Measurements from ENCODE around the gene DSTN.

The DSTN gene

GRCh38 chr20:17620371-17621228, 50.7 kb downstream of the DSTN start:
- Histone ChIP-seq H3K4me3 (ENCODE audit: low read depth in 1 of 2, low read length in 1 of 2) (no peak overlapping the region), H3K27me3 (no peaks in the 10 kb centered on the region), H3K36me3 (peaks cover 94% of the 10 kb centered on the region)

GRCh38 chr20:17621229-17621968, 51.5 kb downstream of the DSTN start:
- Histone ChIP-seq H3K27me3 (no peaks in the 10 kb centered on the region), H3K9me3 (no peaks in the 10 kb centered on the region), H3K4me1 (ENCODE audit: control insufficient read depth in 1 of 2, insufficient read depth in 1 of 2, low read depth in 1 of 2, low read length in 1 of 2) (peaks cover 8 to 9% of the 10 kb centered on the region in 2 experiments), H3K4me3 (ENCODE audit: low read depth in 1 of 2, low read length in 1 of 2) (no peak overlapping the region), H3K27ac (no peak overlapping the region), H3K36me3 (peaks cover 100% of the 10 kb centered on the region)
- TF ChIP-seq CTCF (IDR thresholded peaks at IDR 0.05), result no peak

More at GRCh38 chr20:17620371-17621228, 50.7 kb downstream of the DSTN start:
- peaks cover 16 to 17% of the 10 kb centered on the region in 2 experiments for H3K4me1 ChIP-seq (ENCODE audit: control insufficient read depth in 1 of 2, insufficient read depth in 1 of 2, low read depth in 1 of 2, low read length in 1 of 2)
- H3K27ac ChIP-seq, result no peak overlapping the region
- H3K9me3 ChIP-seq, result no peaks in the 10 kb centered on the region
- TF ChIP-seq CTCF (IDR thresholded peaks at IDR 0.05), result no peak

- H3K27ac ChIP-seq, result no peak overlapping the region
- no peaks in the 10 kb centered on the region for H3K9me3 ChIP-seq
- TF ChIP-seq CTCF (IDR thresholded peaks at IDR 0.05), result no peak
- H3K27me3 ChIP-seq, result no peaks in the 10 kb centered on the region
- no peak overlapping the region for H3K4me3 ChIP-seq (ENCODE audit: low read depth in 1 of 2, low read length in 1 of 2)
- H3K4me1 ChIP-seq (ENCODE audit: control insufficient read depth in 1 of 2, insufficient read depth in 1 of 2, low read depth in 1 of 2, low read length in 1 of 2), result peaks cover 5 to 6% of the 10 kb centered on the region in 2 experiments
- peaks cover 100% of the 10 kb centered on the region for H3K36me3 ChIP-seq
Observed at GRCh38 chr20:17622086-17622850, 52.4 kb downstream of the DSTN start.

GRCh38 chr20:17622851-17623508, 53.1 kb downstream of the DSTN start:
- Histone ChIP-seq H3K27me3 (no peaks in the 10 kb centered on the region), H3K4me1 (ENCODE audit: control insufficient read depth in 1 of 2, insufficient read depth in 1 of 2, low read depth in 1 of 2, low read length in 1 of 2) (peaks cover 6 to 11% of the 10 kb centered on the region in 2 experiments), H3K27ac (no peak overlapping the region), H3K9me3 (no peaks in the 10 kb centered on the region), H3K36me3 (peaks cover 97% of the 10 kb centered on the region), H3K4me3 (ENCODE audit: low read depth in 1 of 2, low read length in 1 of 2) (no peak overlapping the region)
- no peak for TF ChIP-seq CTCF (IDR thresholded peaks at IDR 0.05)

GRCh38 chr20:17624070-17624469, 54.2 kb downstream of the DSTN start:
- peaks cover 96% of the 10 kb centered on the region for H3K36me3 ChIP-seq

More at GRCh38 chr20:17624070-17624469, 54.2 kb downstream of the DSTN start:
- no peak for TF ChIP-seq CTCF (IDR thresholded peaks at IDR 0.05)
- Histone ChIP-seq H3K27me3 (no peaks in the 10 kb centered on the region), H3K4me3 (ENCODE audit: low read depth in 1 of 2, low read length in 1 of 2) (no peak overlapping the region), H3K4me1 (ENCODE audit: control insufficient read depth in 1 of 2, insufficient read depth in 1 of 2, low read depth in 1 of 2, low read length in 1 of 2) (peaks cover 9 to 11% of the 10 kb centered on the region in 2 experiments), H3K27ac (no peak overlapping the region), H3K9me3 (no peaks in the 10 kb centered on the region)
